GM18502 (cell line): ENCODE data around the gene MOGAT2.
"Not testable (repeated sequence)": the region's sequence is repeated elsewhere in the genome, so short reads cannot be mapped to it uniquely, and the experiment has no call there.

ENCODE experiments used
- ATAC-seq: cut with Tn5 transposase; IDR thresholded peaks from one replicate; pipeline ENCODE4 v1.9.1; 2021; ENCODE audit warnings: mild to moderate bottlenecking; ENCODE audit not compliant: unreplicated experiment, poor library complexity

The MOGAT2 gene

DNA sequence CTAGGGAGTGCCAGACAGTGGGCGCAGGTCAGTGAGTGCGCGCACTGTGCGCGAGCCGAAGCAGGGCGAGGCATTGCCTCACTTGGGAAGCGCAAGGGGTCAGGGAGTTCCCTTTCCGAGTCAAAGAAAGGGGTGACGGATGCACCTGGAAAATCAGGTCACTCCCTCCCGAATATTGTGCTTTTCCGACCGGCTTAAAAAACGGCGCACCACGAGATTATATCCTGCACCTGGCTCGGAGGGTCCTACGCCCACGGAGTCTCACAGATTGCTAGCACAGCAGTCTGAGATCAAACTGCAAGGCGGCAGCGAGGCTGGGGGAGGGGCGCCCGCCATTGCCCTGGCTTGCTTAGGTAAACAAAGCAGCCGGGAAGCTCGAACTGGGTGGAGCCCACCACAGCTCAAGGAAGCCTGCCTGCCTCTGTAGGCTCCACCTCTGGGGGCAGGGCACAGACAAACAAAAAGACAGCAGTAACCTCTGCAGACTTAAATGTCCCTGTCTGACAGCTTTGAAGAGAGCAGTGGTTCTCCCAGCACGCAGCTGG, 31.2 kb downstream of the MOGAT2 start:
- not testable (repeated sequence) for ATAC-seq

GRCh38 chr11:75754933-75755332, 37.3 kb downstream of the MOGAT2 start:
- not testable (repeated sequence) for ATAC-seq

GRCh38 chr11:75757651-75758050, 40.0 kb downstream of the MOGAT2 start:
- no peak for ATAC-seq

DNA sequence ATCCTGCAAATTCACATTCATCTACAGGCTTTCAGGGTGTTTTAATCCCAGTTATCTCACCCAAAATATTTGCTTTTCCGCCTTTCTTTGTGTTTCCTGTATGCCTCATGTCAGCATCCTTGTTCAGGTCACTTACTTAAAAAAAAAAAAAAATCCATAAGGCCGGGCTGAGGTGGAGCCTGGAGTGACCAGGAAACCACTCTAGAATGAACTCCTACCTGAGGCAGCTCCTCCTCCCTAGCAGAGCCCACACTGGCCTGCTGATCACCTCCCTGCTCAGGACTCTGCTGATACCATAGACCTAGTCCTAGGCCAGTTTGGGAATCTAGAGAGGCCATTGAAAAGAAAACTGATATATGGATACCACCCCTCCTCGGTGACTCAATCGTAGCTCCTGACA, 42.2 kb downstream of the MOGAT2 start:
- no peak for ATAC-seq

DNA sequence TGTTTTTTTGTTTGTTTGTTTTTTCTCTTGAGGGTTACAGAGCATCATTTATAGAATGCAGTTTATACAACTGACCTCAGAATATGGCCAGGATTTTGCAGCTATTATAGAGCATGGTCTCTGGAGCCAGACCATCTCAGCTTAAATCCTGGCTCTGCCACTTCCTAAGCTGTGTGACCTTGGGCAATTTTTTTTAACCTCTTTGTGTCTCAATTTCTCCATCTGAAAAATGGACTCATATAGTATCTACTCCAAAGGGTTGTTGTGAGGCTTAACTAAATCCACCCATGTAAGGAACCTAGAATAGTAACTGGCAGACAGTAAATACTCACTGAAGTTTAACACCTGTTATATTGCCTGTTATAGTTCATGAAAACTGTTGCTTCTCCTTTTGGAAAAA, 42.6 kb downstream of the MOGAT2 start:
- no peak for ATAC-seq

- ATAC-seq, result no peak
Measured at GRCh38 chr11:75760710-75761493, 43.3 kb downstream of the MOGAT2 start.

DNA sequence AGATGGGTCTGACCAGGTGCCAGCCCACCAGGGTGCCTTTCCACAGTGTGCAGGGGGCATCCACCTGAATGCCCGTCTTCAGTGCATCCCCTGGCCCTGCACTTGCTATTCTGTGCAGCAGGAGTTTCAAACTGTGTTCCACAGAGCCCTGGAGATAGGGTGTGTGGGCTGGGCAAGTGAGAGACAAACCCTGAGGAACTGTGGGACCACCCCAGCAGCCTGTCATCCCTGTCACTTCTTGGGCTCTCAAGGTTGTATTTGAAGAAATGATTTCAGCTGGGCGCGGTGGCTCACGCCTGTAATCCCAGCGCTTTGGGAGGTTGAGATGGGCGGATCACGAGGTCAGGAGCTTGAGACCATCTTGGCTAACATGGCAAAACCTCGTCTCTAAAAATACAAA, 44.5 kb downstream of the MOGAT2 start:
- no peak for ATAC-seq

DNA sequence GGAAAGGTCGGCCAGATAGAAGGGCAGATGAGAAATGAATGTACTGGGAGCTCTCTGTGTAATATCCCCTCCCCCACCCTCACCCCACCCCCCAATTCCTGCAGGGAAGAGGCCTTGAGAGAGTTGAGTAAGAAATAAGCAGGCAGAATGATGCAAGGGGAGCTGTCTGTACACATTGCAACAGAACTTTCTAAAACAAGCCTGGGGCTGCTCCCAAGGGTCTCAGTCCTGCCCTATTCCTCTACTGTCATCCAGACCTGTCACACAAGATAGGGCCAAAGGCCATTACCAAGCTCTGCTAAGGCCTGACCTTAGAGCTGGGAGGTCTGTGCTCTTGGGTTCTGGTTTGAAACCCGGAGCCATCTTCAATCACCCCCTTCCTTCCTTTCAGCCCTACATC, 45.2 kb downstream of the MOGAT2 start:
- no peak for ATAC-seq

GRCh38 chr11:75763846-75764245, 46.2 kb downstream of the MOGAT2 start:
- no peak for ATAC-seq

- no peak for ATAC-seq
Measured at GRCh38 chr11:75765116-75765515, 47.5 kb downstream of the MOGAT2 start.

- ATAC-seq, result no peak
Measured at GRCh38 chr11:75766443-75767227, 49.0 kb downstream of the MOGAT2 start.

DNA sequence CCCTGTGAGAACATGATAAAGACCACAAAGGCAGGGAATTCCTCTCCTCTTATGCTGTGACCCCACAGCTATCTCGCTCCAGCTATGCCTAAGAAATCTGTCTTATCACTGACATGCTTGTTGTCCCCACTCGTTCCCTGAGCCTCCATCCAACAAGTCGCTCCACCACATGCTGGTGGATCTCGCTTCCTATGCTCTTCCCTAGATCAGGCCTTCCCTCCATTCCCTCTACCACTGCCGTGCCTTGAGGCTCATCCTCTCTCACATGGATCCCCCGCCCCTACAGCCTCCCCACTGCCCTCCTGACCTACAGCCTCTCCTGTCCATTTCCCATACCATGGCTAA, 49.6 kb downstream of the MOGAT2 start:
- no peak for ATAC-seq

- ATAC-seq, result no peak
Measured at GRCh38 chr11:75767793-75768111, 50.1 kb downstream of the MOGAT2 start.

- peak; percentile 76 for ATAC-seq
Measured at GRCh38 chr11:75768112-75768908, 50.7 kb downstream of the MOGAT2 start, which contains the start of gene DGAT2. Gene DGAT2, plus strand, starts transcription at chr11:75768778. Its CDS starts 214 bp downstream, at chr11:75768992.

DNA sequence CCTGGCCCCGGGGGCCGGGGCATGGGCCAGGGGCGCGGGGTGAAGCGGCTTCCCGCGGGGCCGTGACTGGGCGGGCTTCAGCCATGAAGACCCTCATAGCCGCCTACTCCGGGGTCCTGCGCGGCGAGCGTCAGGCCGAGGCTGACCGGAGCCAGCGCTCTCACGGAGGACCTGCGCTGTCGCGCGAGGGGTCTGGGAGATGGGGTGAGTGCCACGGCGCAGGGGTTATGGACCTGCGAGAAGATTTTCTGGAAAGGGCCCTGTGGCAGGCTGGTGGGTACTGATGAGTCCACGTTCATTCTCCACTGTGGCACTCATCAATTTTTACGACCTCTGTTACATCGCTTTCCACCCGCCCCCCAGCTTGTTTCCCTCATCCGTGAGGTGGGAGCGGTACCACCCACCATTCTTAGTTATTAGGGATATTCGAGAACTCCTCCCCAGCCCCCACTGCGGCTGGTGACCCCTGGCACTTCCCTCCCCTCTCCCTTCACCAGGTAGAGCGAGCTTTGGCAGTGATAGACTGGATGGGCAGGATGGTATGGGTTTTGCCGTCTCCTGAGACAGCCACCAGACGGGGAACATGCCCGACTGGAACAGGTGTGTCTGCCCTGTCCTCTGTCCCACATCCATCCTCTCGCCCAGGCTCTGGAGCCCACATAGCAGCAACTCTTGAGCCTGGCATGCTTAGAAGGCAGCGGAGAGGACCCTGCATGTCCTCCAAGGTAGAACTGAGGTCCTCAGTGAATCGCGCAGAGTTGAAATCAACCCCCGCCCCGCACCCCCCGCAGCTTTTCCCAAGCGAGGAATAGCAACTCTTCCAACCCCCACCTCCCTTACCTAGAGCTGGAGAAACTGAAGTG, 51.5 kb downstream of the MOGAT2 start:
- ATAC-seq, result no peak

DNA sequence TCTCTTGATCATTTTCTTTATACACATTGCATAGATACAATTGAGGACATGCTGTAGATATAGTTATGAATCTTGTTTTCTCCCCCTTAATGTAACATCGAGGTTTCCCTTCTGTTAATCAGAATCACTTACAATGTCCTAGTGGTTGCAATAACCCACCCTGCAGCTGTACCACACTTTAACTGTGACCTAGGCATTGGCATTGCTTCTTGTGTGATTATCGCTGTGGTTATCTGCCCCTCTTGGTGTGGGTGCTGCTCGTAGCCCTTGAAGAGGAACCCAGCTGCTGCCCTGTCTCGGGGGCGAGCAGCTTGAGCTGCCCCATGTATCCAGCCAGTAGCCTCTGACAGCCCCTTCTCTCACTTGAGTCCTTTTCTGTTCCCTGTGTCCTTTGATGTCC, 52.5 kb downstream of the MOGAT2 start:
- no peak for ATAC-seq

DNA sequence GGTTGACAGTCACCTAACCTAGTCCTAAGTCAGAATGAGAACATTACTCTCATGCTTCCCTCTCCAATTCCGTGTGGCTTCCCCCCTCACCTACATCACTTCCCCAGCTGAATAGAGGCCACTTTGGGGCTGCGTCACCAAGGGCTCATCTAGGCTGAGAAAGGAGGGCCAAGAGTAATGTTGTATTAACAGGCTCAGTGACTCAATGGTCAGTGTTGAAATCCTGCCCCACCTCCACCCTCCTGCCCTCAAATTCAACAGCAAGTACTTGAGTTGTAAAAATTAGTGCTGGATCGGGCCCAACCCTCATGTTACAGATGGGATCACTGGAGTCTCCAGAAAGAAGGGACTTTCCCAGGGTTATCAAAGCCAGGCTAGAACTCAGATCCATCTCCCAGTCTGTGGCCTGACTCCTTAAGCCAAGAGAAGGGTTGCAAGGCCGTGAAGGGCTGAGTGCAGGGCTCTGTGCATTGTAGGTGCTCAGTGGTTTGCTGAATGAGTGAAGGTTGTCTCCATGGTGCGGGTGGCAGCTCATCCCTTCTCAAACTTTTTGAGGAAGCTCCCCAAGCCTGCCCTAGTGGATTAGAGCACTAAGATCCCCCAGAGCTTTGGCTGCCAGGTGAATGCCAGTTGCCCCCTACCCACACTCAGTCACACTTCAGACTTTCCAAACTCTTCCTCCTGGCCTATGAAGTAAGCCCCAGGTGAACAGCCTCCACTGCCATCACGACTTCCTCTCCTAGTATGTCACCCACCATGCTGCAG, 54.2 kb downstream of the MOGAT2 start:
- no peak for ATAC-seq

DNA sequence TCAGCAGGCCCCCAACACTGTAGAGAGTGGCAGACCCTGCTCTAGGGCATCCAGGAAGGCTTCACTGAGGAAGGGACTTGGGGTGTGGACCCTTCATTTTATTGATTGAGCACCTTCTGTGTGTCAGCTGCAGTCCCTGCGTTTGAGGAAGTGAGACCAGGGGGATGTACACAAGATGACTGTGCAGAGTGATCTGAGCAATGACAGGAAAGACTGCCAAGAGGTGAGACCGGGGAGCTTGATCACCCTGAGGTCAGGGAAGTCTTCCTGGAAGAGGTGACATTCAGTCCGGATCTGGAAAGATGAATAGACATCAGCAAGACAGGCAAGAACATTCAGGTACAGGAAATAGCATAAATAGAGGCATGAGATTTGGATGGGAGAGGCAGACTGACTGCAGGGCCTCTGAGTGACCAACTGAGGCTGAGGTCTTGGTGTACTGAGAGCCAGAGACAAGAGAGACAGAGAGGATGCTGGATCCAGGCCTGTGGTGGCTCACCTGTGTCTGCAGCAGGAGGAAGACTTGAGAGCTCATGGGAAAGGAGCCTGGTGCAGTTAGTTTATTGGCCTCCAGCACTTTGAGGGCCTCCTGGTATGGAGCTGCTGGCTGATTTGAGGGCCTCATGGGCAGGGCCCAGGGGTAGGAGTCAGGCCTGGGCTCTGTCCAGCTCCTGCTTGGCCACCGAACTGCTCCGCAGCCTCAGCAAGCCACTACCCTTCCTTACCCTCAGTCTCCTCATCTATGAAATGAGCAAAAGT, 56.1 kb downstream of the MOGAT2 start:
- ATAC-seq, result peak; percentile 89
